Panc1 (cell line): ENCODE data around the gene LRFN3. TPM values are rescaled to one million over a fixed set of nuclear protein-coding genes. Genes with fewer than 3 reads are reported as not detected.

Experiments used
- ATAC-seq: fragments of 200-7000 bp; cut with Tn5 transposase; 2 replicates; pipeline ENCODE4 v1.9.1; 2020; ENCODE audit warnings: mild to moderate bottlenecking, moderate library complexity
- BruUV-seq: library from RNA; stranded (reverse); fragments of 400-500 nt; replicated peaks from 2 replicates; lab custom pipeline; 2021; lab: Mats Ljungman, UMichigan
- CTCF ChIA-PET: fragments of 300-600 bp; sonication (Branson Sonifier 250); formaldehyde crosslinking; loops from one replicate; lab custom pipeline; 2022; ENCODE audit warnings: antibody characterized with exemption; lab: Charles Lee
- POLR2A ChIA-PET: fragments of 300-600 bp; sonication (Branson Sonifier 250); formaldehyde crosslinking; loops from one replicate; lab custom pipeline; 2022; ENCODE audit warnings: antibody characterized with exemption; lab: Charles Lee
- DNase-seq: peaks from one replicate; pipeline ENCODE4 v3.0.0-alpha.2; 2010; ENCODE audit warnings: low read depth, low spot score
- H3K27ac ChIP-seq: 2 replicates; pipeline ENCODE4 v1.5.1; 2011; ENCODE audit warnings: mild to moderate bottlenecking, low read length, inconsistent platforms
- H3K27me3 ChIP-seq: fragments of 200-500 bp; sonication (Bioruptor generic); 2 replicates; pipeline ENCODE4 v1.6.0; 2014; ENCODE audit warnings: low read length, inconsistent platforms; ENCODE audit not compliant: control insufficient read depth, insufficient read depth
- H3K36me3 ChIP-seq: fragments of 200-500 bp; sonication (Bioruptor generic); 2 replicates; pipeline ENCODE4 v1.5.1; 2014; ENCODE audit warnings: inconsistent platforms, mild to moderate bottlenecking, low read length, moderate library complexity; ENCODE audit not compliant: control insufficient read depth, insufficient read depth
- H3K4me1 ChIP-seq: 2 replicates; pipeline ENCODE4 v1.5.1; 2011; ENCODE audit warnings: inconsistent platforms, mild to moderate bottlenecking, low read length, moderate library complexity; ENCODE audit not compliant: control insufficient read depth, insufficient read depth
- H3K4me3 ChIP-seq, 2 experiments: 2 replicates each; pipeline ENCODE4 v1.5.1; 2011 to 2012; ENCODE audit warnings: low read depth in 2 of 2, low read length in 2 of 2, mild to moderate bottlenecking in 2 of 2, inconsistent platforms in 1 of 2, moderate library complexity in 1 of 2
- H3K9me3 ChIP-seq: fragments of 200-500 bp; sonication (Bioruptor generic); 2 replicates; pipeline ENCODE4 v1.5.1; 2014; ENCODE audit warnings: low read depth, mild to moderate bottlenecking, inconsistent platforms, low read length, moderate library complexity; ENCODE audit not compliant: control insufficient read depth, insufficient read depth
- CTCF ChIP-seq: fragments of 450-650 bp; IDR thresholded peaks from 2 replicates; pipeline ENCODE4 v1.5.1; 2017; ENCODE audit warnings: mild to moderate bottlenecking
- POLR2AphosphoS5 ChIP-seq: IDR thresholded peaks from 2 replicates; pipeline ENCODE4 v1.6.1; 2012; ENCODE audit warnings: mild to moderate bottlenecking, low read depth, low read length, moderate library complexity
- REST ChIP-seq, 2 experiments: IDR thresholded peaks; 2 replicates each; pipeline ENCODE4 v1.6.1; 2011 to 2012; ENCODE audit warnings: low read depth in 2 of 2, control low read depth in 1 of 2, low read length in 1 of 2, mild to moderate bottlenecking in 1 of 2, moderate library complexity in 1 of 2; ENCODE audit not compliant: insufficient read depth in 1 of 2
- SIN3A ChIP-seq: IDR thresholded peaks from 2 replicates; pipeline ENCODE4 v1.6.1; 2012; ENCODE audit warnings: low read depth, mild to moderate bottlenecking, low read length, moderate library complexity, borderline replicate concordance; ENCODE audit not compliant: insufficient read depth
- TCF7L2 ChIP-seq: IDR thresholded peaks from 2 replicates; pipeline ENCODE4 v1.6.1; 2011; ENCODE audit warnings: mild to moderate bottlenecking, low read depth, low read length, inconsistent platforms
- in situ Hi-C: cut with HindIII; loops from 2 replicates; pipeline ENCODE4 v1.10.0; 2016; ENCODE audit warnings: low sequenced_read_pairs, low pct_unique_long_range_greater_than_20kb
- intact Hi-C: fragments of 100-400 bp; cut with micrococcal nuclease; formaldehyde crosslinking; loops from one replicate; pipeline ENCODE4 v1.10.0; 2022; ENCODE audit not compliant: unreplicated experiment
- total RNA-seq: library from RNA; stranded (reverse); gene quantifications from one replicate; pipeline ENCODE4 v1.2.1, GENCODE V29; 2021; ENCODE audit not compliant: unreplicated experiment

Gene LRFN3
- total RNA-seq, 1 experiment from 2014 or later: 16.7 TPM

- POLR2A ChIA-PET: interaction anchor here (0.6 to 0.7 kb wide), 2 partner anchors 14 to 309 kb away, joined by 4 to 7 read pairs; no protein-coding TSS in a partner anchor
Observed at GRCh38 chr19:35932291-35932936, 3.8 kb upstream of the LRFN3 start.

GRCh38 chr19:35936738-35937268 is 629 bp downstream of the LRFN3 start:
- no peaks in the 10 kb centered on the region for H3K36me3 ChIP-seq
- CTCF ChIA-PET: no interaction called here
- no peaks in the 10 kb centered on the region for H3K9me3 ChIP-seq
- intact Hi-C loops: no loop called here
- peak overlapping the region; percentile 67 to 71 for H3K4me3 ChIP-seq
- ATAC-seq (no peak), DNase-seq (no peak)
- H3K4me1 ChIP-seq: peaks cover 18% of the 10 kb centered on the region
- BruUV-seq: TSS peak; percentile 84
- in situ Hi-C loops: no loop called here
- POLR2A ChIA-PET: no interaction called here
- peak overlapping the region; percentile 82 for H3K27ac ChIP-seq
- no peaks in the 10 kb centered on the region for H3K27me3 ChIP-seq
- TF ChIP-seq REST (IDR thresholded peaks at IDR 0.05; ENCODE audit: insufficient read depth in 1 of 2, low read depth in 2 of 2, low read length in 1 of 2) (no peak), TCF7L2 (no peak), POLR2AphosphoS5 (no peak), CTCF (no peak)

More at GRCh38 chr19:35932291-35932936, 3.8 kb upstream of the LRFN3 start:
- no peak for DNase-seq
- BruUV-seq: no TSS peak
- Histone ChIP-seq H3K9me3 (no peaks in the 10 kb centered on the region), H3K27me3 (no peaks in the 10 kb centered on the region), H3K27ac (no peak overlapping the region), H3K4me3 (no peak overlapping the region), H3K36me3 (no peaks in the 10 kb centered on the region), H3K4me1 (peaks cover 19% of the 10 kb centered on the region)
- no peak for ATAC-seq
- CTCF ChIA-PET: interaction anchor here (0.8 kb wide), 1 partner anchor 51 kb away, joined by 3 read pairs; no protein-coding TSS in a partner anchor
- in situ Hi-C loops (no loop called here), intact Hi-C loops (no loop called here)
- no peak for TF ChIP-seq CTCF
- TF ChIP-seq REST (IDR thresholded peaks at IDR 0.05; ENCODE audit: insufficient read depth in 1 of 2, low read depth in 2 of 2, low read length in 1 of 2): no peak
- no peak for TF ChIP-seq POLR2AphosphoS5
- TF ChIP-seq TCF7L2: no peak
- no peak for TF ChIP-seq SIN3A
